Peyer's patch (tissue), 4 donors: ENCODE data around the gene HSD17B8.
A peak's percentile ranks its signal among the peaks of the same experiment; 100 is the strongest.

Experiments
- POLR2A ChIP-seq, 2 donors: fragments of 450-650 bp; IDR thresholded peaks; one replicate each; pipeline ENCODE4 v1.5.1; 2017; ENCODE audit warnings: antibody characterized with exemption in 2 of 2, mild to moderate bottlenecking in 2 of 2, moderate library complexity in 2 of 2
- TF ChIP-seq, protein P1 (sequence below), 6 experiments: fragments of 450-650 bp in 4 of 6; fragments of 200-600 bp in 2 of 6; sonication (generic) in 1 of 6; IDR thresholded peaks; one replicate each; pipeline ENCODE4 v1.5.1; 2017 to 2019; ENCODE audit warnings: antibody characterized with exemption in 6 of 6, mild to moderate bottlenecking in 3 of 6, moderate library complexity in 1 of 6

DNA sequence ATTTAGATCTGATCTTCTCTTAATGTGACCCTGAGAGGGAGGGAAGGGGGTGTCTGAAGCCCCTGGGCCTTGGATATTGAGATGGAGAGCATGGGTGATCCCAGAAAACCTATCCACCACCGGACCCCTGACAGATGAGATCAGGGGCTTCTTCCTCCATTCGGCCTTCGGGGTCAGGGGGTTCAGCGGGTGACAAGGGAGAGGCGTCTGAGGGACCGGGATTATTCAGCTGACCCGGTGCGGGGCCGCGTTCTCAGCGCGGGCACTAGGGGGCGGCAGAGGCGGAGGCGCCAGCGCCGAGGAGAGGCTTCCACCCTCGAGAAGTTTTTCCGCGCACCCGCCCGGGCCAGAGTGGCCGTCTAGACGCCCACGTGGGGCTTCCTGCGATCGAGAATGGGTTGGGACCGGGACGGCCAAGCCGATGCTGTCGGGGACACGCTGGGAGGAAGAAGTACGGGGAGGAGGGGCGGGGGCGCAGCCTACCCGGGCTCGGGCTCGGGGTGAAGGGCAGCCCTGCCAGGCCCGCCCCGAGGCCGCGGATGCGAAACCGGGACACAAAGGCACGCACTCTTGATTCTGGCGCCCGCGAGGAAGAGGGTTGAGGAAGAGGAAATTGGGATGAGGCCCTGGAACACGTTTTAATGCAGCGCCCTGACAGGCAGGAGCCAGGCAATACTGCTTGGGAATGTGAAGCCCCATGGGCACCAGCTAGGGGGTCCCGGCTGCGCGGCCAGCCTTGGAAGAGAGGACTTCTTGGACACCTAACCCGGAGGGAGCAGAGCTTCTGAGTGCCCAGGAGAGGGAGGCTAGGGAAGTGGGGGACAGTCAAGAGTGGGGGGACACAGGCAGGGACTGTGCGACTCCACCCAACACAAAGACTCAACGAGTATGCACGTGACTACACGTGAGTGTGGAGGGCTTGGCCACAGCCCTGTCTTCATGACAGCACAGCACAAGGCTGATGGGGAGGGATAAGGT is 42.8 kb upstream of the HSD17B8 start:
- TF ChIP-seq, protein P1, sequence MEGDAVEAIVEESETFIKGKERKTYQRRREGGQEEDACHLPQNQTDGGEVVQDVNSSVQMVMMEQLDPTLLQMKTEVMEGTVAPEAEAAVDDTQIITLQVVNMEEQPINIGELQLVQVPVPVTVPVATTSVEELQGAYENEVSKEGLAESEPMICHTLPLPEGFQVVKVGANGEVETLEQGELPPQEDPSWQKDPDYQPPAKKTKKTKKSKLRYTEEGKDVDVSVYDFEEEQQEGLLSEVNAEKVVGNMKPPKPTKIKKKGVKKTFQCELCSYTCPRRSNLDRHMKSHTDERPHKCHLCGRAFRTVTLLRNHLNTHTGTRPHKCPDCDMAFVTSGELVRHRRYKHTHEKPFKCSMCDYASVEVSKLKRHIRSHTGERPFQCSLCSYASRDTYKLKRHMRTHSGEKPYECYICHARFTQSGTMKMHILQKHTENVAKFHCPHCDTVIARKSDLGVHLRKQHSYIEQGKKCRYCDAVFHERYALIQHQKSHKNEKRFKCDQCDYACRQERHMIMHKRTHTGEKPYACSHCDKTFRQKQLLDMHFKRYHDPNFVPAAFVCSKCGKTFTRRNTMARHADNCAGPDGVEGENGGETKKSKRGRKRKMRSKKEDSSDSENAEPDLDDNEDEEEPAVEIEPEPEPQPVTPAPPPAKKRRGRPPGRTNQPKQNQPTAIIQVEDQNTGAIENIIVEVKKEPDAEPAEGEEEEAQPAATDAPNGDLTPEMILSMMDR (IDR thresholded peaks at IDR 0.05): peak; percentile 83 to 98 (median 92)
- TF ChIP-seq POLR2A (IDR thresholded peaks at IDR 0.05): no peak
